Lower lobe of right lung (tissue), 2 donors: Measurements from ENCODE around the gene TCF4. TPM values are rescaled to one million over a fixed set of nuclear protein-coding genes. Genes with fewer than 3 reads are reported as not detected.

Source experiments
- ATAC-seq, 2 donors: fragments of 200-7000 bp; cut with Tn5 transposase; one replicate each; pipeline ENCODE4 v1.9.1; 2020 to 2022; ENCODE audit warnings: mild to moderate bottlenecking in 2 of 2, moderate library complexity in 2 of 2
- DNase-seq: peaks from one replicate; pipeline ENCODE4 v3.0.0-alpha.2; 2020
- H3K27ac ChIP-seq: fragments of 200-600 bp; one replicate; pipeline ENCODE4 v1.8.0; 2022
- H3K27me3 ChIP-seq: fragments of 200-600 bp; one replicate; pipeline ENCODE4 v1.8.0; 2022; ENCODE audit warnings: low read depth
- H3K36me3 ChIP-seq: fragments of 200-600 bp; one replicate; pipeline ENCODE4 v1.8.0; 2022; ENCODE audit warnings: mild to moderate bottlenecking
- H3K4me1 ChIP-seq: fragments of 200-600 bp; one replicate; pipeline ENCODE4 v1.8.0; 2022
- H3K4me3 ChIP-seq: fragments of 200-600 bp; one replicate; pipeline ENCODE4 v1.8.0; 2022; ENCODE audit warnings: mild to moderate bottlenecking
- H3K9me3 ChIP-seq: fragments of 200-600 bp; one replicate; pipeline ENCODE4 v1.8.0; 2022
- intact Hi-C: fragments of 100-400 bp; cut with DNase I; formaldehyde crosslinking; loops from one replicate; pipeline ENCODE4 v1.11.0; 2022
- total RNA-seq: library from RNA; stranded (reverse); fragmentation: NEBNext Ultra II Directional; extraction: Animal tissue kit (Norgen Biotek cat#: 25700); gene quantifications from one replicate; pipeline ENCODE4 v1.2.1, GENCODE V29; 2021
- TF ChIP-seq, protein P1 (sequence below): fragments of 200-600 bp; IDR thresholded peaks from one replicate; pipeline ENCODE4 v1.8.0; 2022; ENCODE audit warnings: antibody characterized with exemption, mild to moderate bottlenecking
- donor health status: DM: no; HTN: yes; CAD: no; lungs with severe emphysema.

The TCF4 gene
- total RNA-seq, 1 donor from 2014 or later, result 112 TPM

DNA sequence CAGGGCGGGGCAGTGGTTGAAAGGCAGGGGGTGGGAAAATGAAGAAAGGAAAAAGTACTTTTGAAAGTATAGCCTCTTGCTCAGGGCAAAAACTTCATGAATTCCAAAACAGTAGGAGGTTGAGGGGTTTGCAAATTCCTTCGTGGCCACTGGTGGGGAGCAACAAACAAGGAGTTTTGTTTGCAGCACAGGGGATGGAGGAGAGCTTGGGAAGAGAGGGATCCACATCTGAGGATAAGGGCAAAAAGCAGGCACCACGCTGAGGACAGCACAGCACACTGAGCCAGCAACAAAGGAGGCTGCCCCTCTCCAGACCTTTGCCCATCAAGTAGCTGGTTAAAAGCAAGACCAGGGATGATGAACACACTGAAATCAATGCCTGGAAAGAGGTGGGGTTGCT lies 148.9 kb downstream of the TCF4 start:
- intact Hi-C loops, result no loop called here
- ATAC-seq (no peak), DNase-seq (no peak)
- Histone ChIP-seq H3K27me3 (no peaks in the 10 kb centered on the region), H3K27ac (no peak overlapping the region), H3K36me3 (no peaks in the 10 kb centered on the region), H3K4me1 (no peaks in the 10 kb centered on the region), H3K4me3 (no peak overlapping the region), H3K9me3 (no peaks in the 10 kb centered on the region)
- TF ChIP-seq, protein P1, sequence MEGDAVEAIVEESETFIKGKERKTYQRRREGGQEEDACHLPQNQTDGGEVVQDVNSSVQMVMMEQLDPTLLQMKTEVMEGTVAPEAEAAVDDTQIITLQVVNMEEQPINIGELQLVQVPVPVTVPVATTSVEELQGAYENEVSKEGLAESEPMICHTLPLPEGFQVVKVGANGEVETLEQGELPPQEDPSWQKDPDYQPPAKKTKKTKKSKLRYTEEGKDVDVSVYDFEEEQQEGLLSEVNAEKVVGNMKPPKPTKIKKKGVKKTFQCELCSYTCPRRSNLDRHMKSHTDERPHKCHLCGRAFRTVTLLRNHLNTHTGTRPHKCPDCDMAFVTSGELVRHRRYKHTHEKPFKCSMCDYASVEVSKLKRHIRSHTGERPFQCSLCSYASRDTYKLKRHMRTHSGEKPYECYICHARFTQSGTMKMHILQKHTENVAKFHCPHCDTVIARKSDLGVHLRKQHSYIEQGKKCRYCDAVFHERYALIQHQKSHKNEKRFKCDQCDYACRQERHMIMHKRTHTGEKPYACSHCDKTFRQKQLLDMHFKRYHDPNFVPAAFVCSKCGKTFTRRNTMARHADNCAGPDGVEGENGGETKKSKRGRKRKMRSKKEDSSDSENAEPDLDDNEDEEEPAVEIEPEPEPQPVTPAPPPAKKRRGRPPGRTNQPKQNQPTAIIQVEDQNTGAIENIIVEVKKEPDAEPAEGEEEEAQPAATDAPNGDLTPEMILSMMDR, result no peak

DNA sequence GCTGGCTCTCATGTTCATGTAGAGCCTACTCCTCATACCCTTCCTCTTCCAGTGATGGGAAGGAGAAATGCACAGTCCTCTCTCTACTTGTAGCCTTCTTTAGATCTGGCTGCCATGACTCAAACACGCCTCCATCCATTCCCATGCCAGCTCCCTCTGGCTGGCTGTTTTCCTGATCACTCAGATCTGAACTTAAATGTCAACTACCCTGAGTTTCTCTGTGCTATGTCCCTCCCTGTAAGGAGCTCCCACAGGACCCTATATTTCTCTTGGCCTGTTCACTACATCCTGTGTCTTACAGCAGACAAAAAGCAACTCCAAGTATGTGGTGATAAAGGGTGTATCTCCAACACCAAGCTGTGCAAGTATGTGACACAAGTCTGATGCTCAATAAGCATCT lies 152.4 kb downstream of the TCF4 start:
- intact Hi-C loops, result no loop called here

DNA sequence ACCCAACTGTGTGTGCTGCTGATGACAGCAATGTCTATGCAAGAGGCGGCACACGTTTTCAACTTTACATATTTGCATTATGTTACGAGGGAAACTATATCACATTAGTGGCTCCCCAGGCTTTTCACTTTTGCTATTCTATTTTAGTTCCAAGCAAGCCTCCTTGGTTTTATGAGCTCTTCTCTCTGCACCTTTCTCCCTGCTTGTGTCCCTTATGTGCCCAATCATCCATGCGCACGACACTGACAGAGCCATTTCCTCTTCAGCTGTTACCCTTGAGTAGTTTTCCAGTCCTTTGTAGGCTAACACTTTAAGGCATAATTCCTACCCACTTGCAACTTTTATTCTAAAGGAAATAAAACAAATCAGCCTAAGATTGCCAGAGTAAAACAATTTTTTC lies 154.3 kb downstream of the TCF4 start:
- no peaks in the 10 kb centered on the region for H3K4me1 ChIP-seq
- no peaks in the 10 kb centered on the region for H3K9me3 ChIP-seq
- no peaks in the 10 kb centered on the region for H3K27me3 ChIP-seq
- no peak overlapping the region for H3K4me3 ChIP-seq
- TF ChIP-seq, protein P1, result no peak
- DNase-seq (no peak), ATAC-seq (no peak)
- intact Hi-C loops, result no loop called here
- H3K36me3 ChIP-seq, result no peaks in the 10 kb centered on the region
- no peak overlapping the region for H3K27ac ChIP-seq

More for the DNA sequence above, 152.4 kb downstream of the TCF4 start:
- TF ChIP-seq, protein P1, result no peak
- no peak for ATAC-seq
- H3K36me3 ChIP-seq, result no peaks in the 10 kb centered on the region
- DNase-seq, result no peak
- H3K9me3 ChIP-seq, result no peaks in the 10 kb centered on the region
- no peaks in the 10 kb centered on the region for H3K4me1 ChIP-seq
- H3K27me3 ChIP-seq, result no peaks in the 10 kb centered on the region
- H3K27ac ChIP-seq, result no peak overlapping the region
- no peak overlapping the region for H3K4me3 ChIP-seq

DNA sequence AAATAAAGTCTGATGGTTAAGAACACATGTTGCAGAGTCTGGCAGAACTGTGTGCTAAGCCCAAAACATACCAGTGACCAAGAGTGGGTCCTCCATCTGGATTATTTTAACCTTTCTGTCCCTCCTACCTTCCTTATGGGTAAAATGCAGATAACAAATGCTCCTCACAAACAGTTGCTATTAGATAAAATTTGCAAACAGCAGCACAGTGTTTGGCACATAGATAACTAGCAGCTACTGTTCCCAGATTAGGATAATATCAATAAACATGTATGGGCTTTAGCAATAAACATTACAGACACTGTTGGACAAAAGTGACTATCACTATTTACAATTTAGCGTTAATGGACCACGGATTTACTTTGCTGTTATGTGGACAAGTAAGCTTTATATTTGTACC lies 154.9 kb downstream of the TCF4 start:
- intact Hi-C loops, result no loop called here
- Histone ChIP-seq H3K4me1 (no peaks in the 10 kb centered on the region), H3K36me3 (no peaks in the 10 kb centered on the region), H3K9me3 (no peaks in the 10 kb centered on the region), H3K27me3 (no peaks in the 10 kb centered on the region), H3K27ac (no peak overlapping the region), H3K4me3 (no peak overlapping the region)
- DNase-seq, result no peak
- TF ChIP-seq, protein P1, result no peak
- ATAC-seq, result no peak

DNA sequence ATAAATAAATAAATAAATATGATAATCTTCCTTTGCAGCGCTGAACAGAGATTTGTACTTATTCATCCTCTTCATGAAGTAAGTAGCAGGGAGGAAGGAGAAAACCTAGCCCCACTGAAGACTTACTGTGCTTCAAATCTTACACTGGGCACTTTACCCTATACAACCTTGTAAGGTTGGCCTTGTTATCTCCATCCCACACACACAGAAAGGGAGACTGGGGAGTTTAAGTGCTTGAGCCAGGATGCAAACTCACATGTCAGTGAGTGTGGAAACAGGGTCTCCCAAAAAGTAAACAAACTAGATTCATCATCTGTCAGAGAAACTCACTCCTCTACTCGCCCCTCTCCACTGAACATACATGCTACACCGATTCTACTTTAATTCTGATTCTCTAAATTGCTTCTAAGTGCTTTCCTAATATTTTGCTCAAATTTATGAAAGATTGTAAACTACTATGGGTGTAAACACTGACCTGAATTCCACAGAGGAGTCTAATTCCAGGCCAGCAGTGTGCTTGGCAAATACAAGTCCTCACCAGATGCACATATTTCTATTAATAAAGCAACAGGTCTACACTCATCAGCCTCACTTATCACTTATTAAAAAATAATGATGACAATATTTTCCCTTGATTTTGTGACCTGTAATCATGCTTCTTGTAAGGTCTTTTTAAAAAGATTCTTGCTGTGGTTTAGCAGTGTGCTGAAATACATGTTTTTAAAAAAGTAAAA lies 155.5 kb downstream of the TCF4 start:
- H3K4me3 ChIP-seq, result no peak overlapping the region
- H3K27ac ChIP-seq, result no peak overlapping the region
- intact Hi-C loops, result no loop called here
- H3K27me3 ChIP-seq, result no peaks in the 10 kb centered on the region
- DNase-seq (no peak), ATAC-seq (no peak)
- no peaks in the 10 kb centered on the region for H3K4me1 ChIP-seq
- TF ChIP-seq, protein P1, result no peak
- H3K9me3 ChIP-seq, result no peaks in the 10 kb centered on the region
- H3K36me3 ChIP-seq, result no peaks in the 10 kb centered on the region
